HG03103 (cell line): Measurements from ENCODE around the gene RNU5B-1.

Experiments used
- ATAC-seq: cut with Tn5 transposase; IDR thresholded peaks from one replicate; pipeline ENCODE4 v1.9.1; 2021; ENCODE audit warnings: low read depth; ENCODE audit not compliant: unreplicated experiment

Gene RNU5B-1

GRCh38 chr15:65286704-65287519 is 17.6 kb upstream of the RNU5B-1 start, which contains the start of gene PARP16:
Gene PARP16 (minus strand): TSS chr15:65286883. CDS start chr15:65286426, 457 bp downstream.
- ATAC-seq, result peak; percentile 80

GRCh38 chr15:65287520-65287855 is 17.0 kb upstream of the RNU5B-1 start:
- no peak for ATAC-seq

- ATAC-seq, result no peak
Measured at GRCh38 chr15:65289261-65289854, 15.1 kb upstream of the RNU5B-1 start.

GRCh38 chr15:65290228-65290627 is 14.2 kb upstream of the RNU5B-1 start:
- no peak for ATAC-seq

- ATAC-seq, result no peak
Measured at GRCh38 chr15:65292938-65293518, 11.4 kb upstream of the RNU5B-1 start.

- ATAC-seq, result no peak
Measured at GRCh38 chr15:65298731-65299130, 5.7 kb upstream of the RNU5B-1 start.

- ATAC-seq, result no peak
Measured at GRCh38 chr15:65300924-65301441, 3.5 kb upstream of the RNU5B-1 start.

- ATAC-seq, result no peak
Measured at GRCh38 chr15:65302061-65302460, 2.4 kb upstream of the RNU5B-1 start.

- no peak for ATAC-seq
Measured at GRCh38 chr15:65303687-65304380, 643 bp upstream of the RNU5B-1 start.

- no peak for ATAC-seq
Measured at GRCh38 chr15:65305150-65305758, 777 bp downstream of the RNU5B-1 start.

- no peak for ATAC-seq
Measured at GRCh38 chr15:65305776-65306175, 1.3 kb downstream of the RNU5B-1 start.

GRCh38 chr15:65306551-65306950 is 2.1 kb downstream of the RNU5B-1 start:
- no peak for ATAC-seq

GRCh38 chr15:65307978-65308377 is 3.5 kb downstream of the RNU5B-1 start:
- ATAC-seq, result no peak

GRCh38 chr15:65309882-65310418 is 5.5 kb downstream of the RNU5B-1 start:
- ATAC-seq, result no peak

- no peak for ATAC-seq
Measured at GRCh38 chr15:65310431-65311137, 6.1 kb downstream of the RNU5B-1 start.

- ATAC-seq, result no peak
Measured at GRCh38 chr15:65311760-65312159, 7.3 kb downstream of the RNU5B-1 start.

- no peak for ATAC-seq
Measured at GRCh38 chr15:65312400-65312916, 8.0 kb downstream of the RNU5B-1 start.

GRCh38 chr15:65318870-65319356 is 14.4 kb downstream of the RNU5B-1 start:
- ATAC-seq, result no peak

GRCh38 chr15:65323071-65323511 is 18.6 kb downstream of the RNU5B-1 start:
- no peak for ATAC-seq
